Right lobe of liver (tissue), 6 donors: Measurements from ENCODE around the gene ADARB2. TPM values are rescaled to one million over a fixed set of nuclear protein-coding genes. Genes with fewer than 3 reads are reported as not detected.
A peak's percentile ranks its signal among the peaks of the same experiment; 100 is the strongest.

Experiments
- ATAC-seq, 4 donors: fragments of 200-7000 bp; cut with Tn5 transposase; one replicate each; pipeline ENCODE4 v1.9.1; 2020; ENCODE audit warnings: mild to moderate bottlenecking in 4 of 4, moderate library complexity in 4 of 4
- DNase-seq, 3 donors: peaks; one replicate each; pipeline ENCODE4 v3.0.0-alpha.2; 2020
- H3K27ac ChIP-seq, 3 donors: fragments of 200-600 bp; one replicate each; pipeline ENCODE4 v1.8.0; 2022
- H3K27me3 ChIP-seq, 2 donors: fragments of 200-600 bp; one replicate each; pipeline ENCODE4 v1.8.0; 2022
- H3K36me3 ChIP-seq, 4 donors: fragments of 200-600 bp; sonication (generic) in 1 of 4; one replicate each; pipeline versions ENCODE4 v1.5.1 to v1.8.0; 2017 to 2022; ENCODE audit warnings: control low read depth in 1 of 4
- H3K4me1 ChIP-seq, 4 donors: fragments of 200-600 bp; sonication (generic) in 1 of 4; one replicate each; pipeline versions ENCODE4 v1.5.1 to v1.8.0; 2017 to 2022; ENCODE audit warnings: control low read depth in 1 of 4
- H3K4me3 ChIP-seq, 3 donors: fragments of 200-600 bp; one replicate each; pipeline ENCODE4 v1.8.0; 2022
- H3K9me3 ChIP-seq, 4 donors: fragments of 200-600 bp; sonication (generic) in 1 of 4; one replicate each; pipeline versions ENCODE4 v1.5.1 to v1.8.0; 2017 to 2022; ENCODE audit warnings: control low read depth in 1 of 4
- CTCF ChIP-seq, 4 donors: fragments of 200-600 bp in 3 of 4; fragments of 450-650 bp in 1 of 4; IDR thresholded peaks; one replicate each; pipeline versions ENCODE4 v1.5.1 to v1.8.0; 2016 to 2022; ENCODE audit warnings: antibody characterized with exemption in 4 of 4, mild to moderate bottlenecking in 2 of 4
- POLR2A ChIP-seq: fragments of 450-650 bp; IDR thresholded peaks from one replicate; pipeline ENCODE4 v1.6.1; 2017; ENCODE audit warnings: antibody characterized with exemption, mild to moderate bottlenecking
- WGBS: methylation state at CpG from one replicate; pipeline ENCODE4 v1.1.6; 2018; ENCODE audit warnings: low coverage, low lambda C conversion rate; ENCODE audit not compliant: insufficient coverage; ENCODE audit errors: missing lambda C conversion rate; 5-methylcytosine and 5-hydroxymethylcytosine counted together
- intact Hi-C, 2 donors: fragments of 100-400 bp; cut with DNase I; formaldehyde crosslinking; loops; one replicate each; pipeline versions ENCODE4 v1.11.2 to v1.14.1; 2022
- total RNA-seq, 6 experiments: library from RNA; depleted of rRNA in 2 of 6; stranded (reverse); fragments of >200 nt in 2 of 6; fragmentation: NEBNext Ultra II Directional in 3 of 6; extraction: Animal tissue kit (Norgen Biotek cat#: 25700) in 3 of 6; gene quantifications; one replicate each; pipeline versions ENCODE4 v1.1.0 to v1.2.4, GENCODE V29; 2016 to 2023
- donor health status: DM: no; HTN: yes; CAD: no.
- donor health status: DM: no; HTN: no; CAD: no.
- donor health status: DM: no; HTN: no; CAD: no.
- donor health status: DM: no; HTN: yes; CAD: no.
- donor health status: DM: no; HTN: yes; CAD: no.

The ADARB2 gene
- total RNA-seq, 6 experiments from 2014 or later = 0.07 to 0.68 (median 0.42) TPM

GRCh38 chr10:1199897-1200721 is 537.2 kb downstream of the ADARB2 start:
- no peak overlapping the region for H3K27ac ChIP-seq
- H3K4me1 ChIP-seq = no peaks in the 10 kb centered on the region
- peak in 1 of 3 donors; percentile 40 for DNase-seq
- intact Hi-C loops = loop anchor here in 1 of 2 donors (5.0 kb wide), 1 partner anchor 178 kb away; no protein-coding TSS in a partner anchor
- no peaks in the 10 kb centered on the region for H3K36me3 ChIP-seq
- H3K27me3 ChIP-seq = no peaks in the 10 kb centered on the region
- 72% methylated on average over 4 of the region's 24 CpGs for WGBS
- H3K9me3 ChIP-seq = no peaks in the 10 kb centered on the region
- H3K4me3 ChIP-seq = no peak overlapping the region
- no peak for TF ChIP-seq POLR2A
- TF ChIP-seq CTCF (IDR thresholded peaks at IDR 0.05) = no peak
- ATAC-seq = peak in 1 of 4 donors; percentile 25

DNA sequence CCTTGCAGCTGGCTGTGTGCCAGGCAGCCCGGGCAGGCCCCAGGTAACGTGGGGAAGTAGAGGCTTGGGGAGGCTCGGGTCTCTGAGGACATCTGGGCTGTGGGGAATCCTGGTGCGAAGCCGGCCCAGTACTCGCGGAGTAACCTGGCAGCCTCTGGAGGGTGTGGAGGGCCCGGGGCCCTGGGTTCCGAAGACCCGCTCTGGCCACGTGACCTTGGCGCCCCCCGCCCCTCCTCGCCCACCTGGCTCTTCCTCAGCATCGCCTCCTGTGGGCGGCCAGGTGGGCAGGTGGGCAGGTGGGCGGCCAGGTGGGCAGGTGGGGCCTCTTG is 538.0 kb downstream of the ADARB2 start:
- TF ChIP-seq CTCF (IDR thresholded peaks at IDR 0.05) (no peak), POLR2A (no peak)
- Histone ChIP-seq H3K27ac (no peak overlapping the region), H3K27me3 (no peaks in the 10 kb centered on the region), H3K4me3 (no peak overlapping the region), H3K9me3 (no peaks in the 10 kb centered on the region), H3K36me3 (no peaks in the 10 kb centered on the region), H3K4me1 (no peaks in the 10 kb centered on the region)
- no CpG with 5 or more reads among the region's 17 CpGs for WGBS
- peak in 1 of 3 donors; percentile 44 for DNase-seq
- peak in 1 of 4 donors; percentile 44 for ATAC-seq
- intact Hi-C loops = no loop called here

GRCh38 chr10:1198453-1199344 is 538.6 kb downstream of the ADARB2 start:
- intact Hi-C loops = no loop called here
- Histone ChIP-seq H3K27ac (no peak overlapping the region), H3K9me3 (no peaks in the 10 kb centered on the region), H3K4me1 (no peaks in the 10 kb centered on the region), H3K4me3 (no peak overlapping the region), H3K36me3 (no peaks in the 10 kb centered on the region), H3K27me3 (no peaks in the 10 kb centered on the region)
- DNase-seq = peak in 1 of 3 donors; percentile 17
- no peak for ATAC-seq
- TF ChIP-seq POLR2A (no peak), CTCF (IDR thresholded peaks at IDR 0.05) (no peak)
- WGBS = 65% methylated on average over 14 of the region's 20 CpGs

DNA sequence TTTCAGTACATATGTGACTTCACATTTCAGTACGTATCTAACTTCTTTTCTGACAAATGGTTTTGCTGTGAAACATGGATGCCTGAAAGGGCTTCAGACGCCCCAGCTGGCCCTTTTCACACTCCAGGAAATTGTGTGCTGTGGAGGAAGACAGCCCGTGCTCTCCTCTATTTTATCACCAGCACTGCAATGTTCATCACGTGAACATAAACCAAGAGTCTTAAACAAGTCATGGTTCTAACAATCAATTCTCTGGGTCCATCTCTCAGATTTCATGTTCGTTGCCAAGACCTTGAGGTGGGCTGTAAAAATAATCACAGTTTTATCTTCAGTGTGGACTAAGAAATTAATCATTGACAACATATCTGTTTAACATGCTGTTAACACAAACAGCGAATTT is 539.9 kb downstream of the ADARB2 start:
- WGBS = 14% methylated on average over 6 of the region's 6 CpGs
- TF ChIP-seq POLR2A (no peak), CTCF (IDR thresholded peaks at IDR 0.05) (no peak)
- intact Hi-C loops = no loop called here
- Histone ChIP-seq H3K36me3 (no peaks in the 10 kb centered on the region), H3K4me3 (no peak overlapping the region), H3K4me1 (no peaks in the 10 kb centered on the region), H3K27me3 (no peaks in the 10 kb centered on the region), H3K27ac (no peak overlapping the region), H3K9me3 (no peaks in the 10 kb centered on the region)
- no peak for ATAC-seq
- DNase-seq = peak in 1 of 3 donors; percentile 5
